Cardiac fibroblast (primary cell): Measurements from ENCODE around the gene BACH2.

Experiments
- DNase-seq, 2 donors: peaks; one replicate each; pipeline versions ENCODE4 v3.0.0 to v3.0.0-alpha.2; 2010; ENCODE audit warnings: low read depth in 2 of 2
- H3K4me3 ChIP-seq, 2 donors: replicated peaks in 1 of 2; 1 replicate in 1 of 2; 2 replicates in 1 of 2; pipeline ENCODE4 v1.5.1; 2011; ENCODE audit warnings: low read depth in 2 of 2, low read length in 2 of 2, mild to moderate bottlenecking in 2 of 2, moderate library complexity in 1 of 2
- TF ChIP-seq, protein P1 (sequence below): IDR thresholded peaks from one replicate; pipeline ENCODE4 v1.5.1; 2011; ENCODE audit warnings: low read depth, mild to moderate bottlenecking, low read length, inconsistent platforms

BACH2 gene

DNA sequence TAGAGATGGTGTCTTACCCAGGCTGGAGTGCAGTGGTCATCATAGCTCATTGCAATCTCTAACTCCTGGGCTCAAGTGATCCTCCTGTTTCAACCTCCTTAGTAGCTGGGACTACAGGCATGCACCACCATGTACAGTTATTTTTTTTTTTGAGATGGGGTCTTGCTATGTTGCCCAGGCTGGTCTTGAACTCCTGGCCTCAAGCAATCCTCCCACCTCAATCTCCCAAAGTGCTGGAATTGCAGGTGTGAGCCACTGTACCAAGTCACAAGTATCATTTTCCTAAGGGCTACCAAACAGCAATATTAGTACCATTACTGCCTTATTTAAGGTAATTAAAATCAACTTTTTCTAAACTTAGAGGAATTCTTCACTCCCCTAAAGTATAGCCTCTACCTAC is 49.4 kb downstream of the BACH2 start:
- no peak overlapping the region for H3K4me3 ChIP-seq
- TF ChIP-seq, protein P1, sequence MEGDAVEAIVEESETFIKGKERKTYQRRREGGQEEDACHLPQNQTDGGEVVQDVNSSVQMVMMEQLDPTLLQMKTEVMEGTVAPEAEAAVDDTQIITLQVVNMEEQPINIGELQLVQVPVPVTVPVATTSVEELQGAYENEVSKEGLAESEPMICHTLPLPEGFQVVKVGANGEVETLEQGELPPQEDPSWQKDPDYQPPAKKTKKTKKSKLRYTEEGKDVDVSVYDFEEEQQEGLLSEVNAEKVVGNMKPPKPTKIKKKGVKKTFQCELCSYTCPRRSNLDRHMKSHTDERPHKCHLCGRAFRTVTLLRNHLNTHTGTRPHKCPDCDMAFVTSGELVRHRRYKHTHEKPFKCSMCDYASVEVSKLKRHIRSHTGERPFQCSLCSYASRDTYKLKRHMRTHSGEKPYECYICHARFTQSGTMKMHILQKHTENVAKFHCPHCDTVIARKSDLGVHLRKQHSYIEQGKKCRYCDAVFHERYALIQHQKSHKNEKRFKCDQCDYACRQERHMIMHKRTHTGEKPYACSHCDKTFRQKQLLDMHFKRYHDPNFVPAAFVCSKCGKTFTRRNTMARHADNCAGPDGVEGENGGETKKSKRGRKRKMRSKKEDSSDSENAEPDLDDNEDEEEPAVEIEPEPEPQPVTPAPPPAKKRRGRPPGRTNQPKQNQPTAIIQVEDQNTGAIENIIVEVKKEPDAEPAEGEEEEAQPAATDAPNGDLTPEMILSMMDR: no peak
- no peak for DNase-seq

DNA sequence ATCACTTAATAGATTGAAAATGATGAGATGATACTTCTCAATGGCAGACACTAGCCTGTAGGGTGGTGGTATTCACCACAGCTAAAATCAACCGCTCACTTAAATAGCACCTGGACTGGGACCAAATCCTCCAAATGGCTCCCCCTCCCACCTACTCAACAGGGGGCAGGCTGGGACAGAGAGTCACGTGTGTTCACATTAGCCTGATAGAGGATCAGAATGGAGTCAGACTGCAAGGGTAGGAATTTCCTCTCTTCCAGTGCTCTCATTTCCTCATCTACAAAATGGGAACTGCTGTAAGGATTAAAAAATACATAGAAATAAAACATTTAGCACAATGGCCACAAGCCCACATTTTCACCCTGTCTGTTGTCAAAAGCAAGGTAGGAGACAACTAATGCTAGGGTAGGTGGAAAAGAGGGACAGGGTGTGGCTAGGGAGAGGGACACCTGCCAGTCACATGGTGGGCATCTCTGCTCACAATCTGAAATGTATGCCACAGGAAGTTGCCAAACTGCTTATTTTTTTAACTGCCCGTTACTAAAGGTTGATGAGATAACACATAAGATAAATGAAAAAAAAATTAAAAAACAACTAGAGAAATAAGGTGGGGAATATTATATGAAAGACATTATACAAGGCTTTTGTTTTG is 55.3 kb downstream of the BACH2 start:
- no peak overlapping the region for H3K4me3 ChIP-seq
- TF ChIP-seq, protein P1: no peak
- no peak for DNase-seq

DNA sequence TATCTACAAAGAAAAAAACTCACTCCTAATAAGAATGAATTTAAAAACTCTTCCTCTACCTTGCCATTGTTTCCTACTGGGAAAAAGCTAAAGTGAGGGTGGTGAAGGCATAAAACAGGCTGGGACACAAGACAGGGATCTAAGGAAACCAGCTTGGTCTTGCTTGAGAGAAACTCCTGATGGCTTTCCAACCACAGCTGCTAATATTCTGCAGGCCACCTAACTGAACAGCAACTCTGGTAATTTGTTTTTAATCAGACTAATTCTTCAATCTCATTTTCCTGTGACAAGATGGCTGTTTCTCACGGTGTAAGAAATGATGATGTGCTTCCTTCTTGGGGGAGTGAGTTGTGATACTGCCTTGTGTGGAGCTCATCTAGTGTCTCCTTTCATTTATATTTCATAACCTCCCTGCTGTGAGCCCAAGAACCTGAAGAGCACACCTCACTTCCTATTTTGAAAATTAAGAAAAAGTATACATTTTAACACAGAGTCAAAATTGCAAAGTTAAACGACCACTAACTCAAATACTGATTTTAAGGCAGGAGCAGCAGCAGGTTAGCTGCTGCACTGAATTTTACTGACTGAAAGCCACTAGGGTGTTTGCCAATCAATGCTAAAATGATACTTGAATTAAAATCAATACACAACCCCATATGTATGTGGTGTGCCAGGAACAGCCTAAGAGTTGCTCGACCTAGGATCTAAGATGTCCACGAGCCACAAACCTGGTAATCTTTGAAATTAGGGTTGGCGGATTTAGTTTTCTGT is 58.0 kb downstream of the BACH2 start:
- H3K4me3 ChIP-seq: no peak overlapping the region
- DNase-seq: no peak
- TF ChIP-seq, protein P1: no peak

DNA sequence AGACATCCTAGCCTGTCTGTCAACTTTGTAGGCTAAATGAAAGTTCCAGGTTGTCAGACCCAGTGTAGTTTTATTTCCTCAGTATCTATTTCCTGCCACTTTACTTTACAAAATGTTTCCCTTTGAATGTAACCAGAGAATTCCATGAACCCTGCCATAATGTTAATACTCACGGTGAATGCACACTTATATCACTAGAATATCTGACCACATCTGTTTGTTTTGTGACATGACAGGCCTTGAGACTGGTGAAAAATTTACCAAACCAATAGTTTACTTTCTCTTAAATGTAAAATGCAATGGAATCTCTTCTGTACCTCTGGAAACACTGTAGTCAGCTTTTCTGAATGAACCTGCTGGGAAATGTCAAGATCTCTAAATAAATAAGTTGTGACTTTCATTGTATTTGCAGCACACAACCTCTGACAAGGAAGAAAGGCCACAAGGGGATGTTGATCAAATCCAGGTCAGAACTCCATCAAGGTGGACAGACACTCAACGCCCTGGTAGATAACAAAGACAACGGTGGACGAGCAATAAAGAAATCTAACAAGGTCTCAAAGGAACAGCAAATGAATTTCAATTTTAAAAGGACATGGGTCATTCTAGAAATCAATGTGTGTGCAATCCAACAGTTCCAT is 59.2 kb downstream of the BACH2 start:
- DNase-seq: no peak
- TF ChIP-seq, protein P1: no peak
- H3K4me3 ChIP-seq: no peak overlapping the region

DNA sequence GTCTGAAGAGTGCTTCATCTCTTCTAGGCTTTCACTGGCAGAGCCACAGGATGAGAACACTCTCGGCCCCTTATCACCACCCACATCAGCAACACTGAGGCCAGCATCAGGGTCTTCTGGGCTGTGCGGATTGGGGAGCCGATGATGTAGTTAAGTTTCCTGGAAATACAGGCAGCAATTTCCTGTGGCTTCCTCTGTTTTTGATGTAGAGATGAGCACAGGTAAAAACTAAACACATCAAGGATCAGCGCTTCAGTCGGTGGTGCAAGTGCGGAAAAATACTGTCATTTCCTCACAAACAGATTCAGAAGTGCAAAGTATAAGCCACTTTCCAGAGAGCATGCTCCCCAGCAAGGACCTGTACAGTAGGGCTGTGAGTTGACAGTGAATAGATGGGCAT is 62.6 kb downstream of the BACH2 start:
- H3K4me3 ChIP-seq: no peak overlapping the region
- TF ChIP-seq, protein P1: no peak
- DNase-seq: no peak

DNA sequence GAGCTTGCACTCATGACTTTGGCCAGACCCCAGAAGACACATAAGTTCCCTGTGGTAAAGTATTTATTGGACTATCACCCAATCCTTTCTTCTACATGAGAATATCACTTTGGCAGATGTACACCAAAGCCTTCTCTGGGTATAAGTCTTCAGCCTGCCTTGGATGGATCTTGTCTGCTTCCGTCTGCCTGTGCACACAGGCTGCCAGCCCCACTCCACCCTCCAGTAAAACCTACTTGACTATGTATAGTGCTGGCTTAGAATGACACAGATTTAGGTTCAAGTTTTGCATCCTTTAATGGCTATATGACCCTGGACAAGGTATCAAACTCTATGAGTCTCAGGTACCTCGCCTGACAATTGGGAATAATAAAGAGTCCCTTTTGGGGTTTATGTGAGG is 63.4 kb downstream of the BACH2 start:
- TF ChIP-seq, protein P1: no peak
- H3K4me3 ChIP-seq: no peak overlapping the region
- DNase-seq: no peak
